A549 (cell line): ENCODE data around the gene ARID5A.

Experiments used
- EHMT2 ChIP-seq: fragments of 200-600 bp; sonication (generic); IDR thresholded peaks from 2 replicates; pipeline ENCODE4 v1.6.1; 2016; ENCODE audit warnings: antibody characterized with exemption, low read depth, mild to moderate bottlenecking, moderate library complexity
- ESRRA ChIP-seq: fragments of 150-350 bp; IDR thresholded peaks from 2 replicates; pipeline ENCODE4 v1.6.1; 2014; ENCODE audit warnings: mild to moderate bottlenecking, low read length, borderline replicate concordance
- MYC ChIP-seq: IDR thresholded peaks from 2 replicates; pipeline ENCODE4 v1.6.1; 2012; ENCODE audit warnings: mild to moderate bottlenecking, inconsistent platforms, low read length, improper control_type of control experiment, borderline replicate concordance
- POLR2A ChIP-seq: IDR thresholded peaks from 2 replicates; pipeline ENCODE4 v1.6.1; 2012; ENCODE audit warnings: mild to moderate bottlenecking, low read length
- SMC3 ChIP-seq: fragments of >200 bp; sonication (Bioruptor Twin); formaldehyde crosslinking; IDR thresholded peaks from 3 replicates; pipeline ENCODE4 v1.6.1; 2018; ENCODE audit warnings: inconsistent platforms
- SREBF2 ChIP-seq: fragments of 450-650 bp; IDR thresholded peaks from 2 replicates; pipeline ENCODE4 v1.6.1; 2014; ENCODE audit warnings: mild to moderate bottlenecking, moderate library complexity
- TF ChIP-seq, protein P1 (sequence below): fragments of >200 bp; sonication (Bioruptor Twin); formaldehyde crosslinking; IDR thresholded peaks from 3 replicates; pipeline ENCODE4 v1.5.1; 2016
- TF ChIP-seq, protein P2 (sequence below): fragments of 200-600 bp; sonication (generic); IDR thresholded peaks from 2 replicates; pipeline ENCODE4 v1.6.1; 2016; ENCODE audit warnings: antibody characterized with exemption, mild to moderate bottlenecking, moderate library complexity

DNA sequence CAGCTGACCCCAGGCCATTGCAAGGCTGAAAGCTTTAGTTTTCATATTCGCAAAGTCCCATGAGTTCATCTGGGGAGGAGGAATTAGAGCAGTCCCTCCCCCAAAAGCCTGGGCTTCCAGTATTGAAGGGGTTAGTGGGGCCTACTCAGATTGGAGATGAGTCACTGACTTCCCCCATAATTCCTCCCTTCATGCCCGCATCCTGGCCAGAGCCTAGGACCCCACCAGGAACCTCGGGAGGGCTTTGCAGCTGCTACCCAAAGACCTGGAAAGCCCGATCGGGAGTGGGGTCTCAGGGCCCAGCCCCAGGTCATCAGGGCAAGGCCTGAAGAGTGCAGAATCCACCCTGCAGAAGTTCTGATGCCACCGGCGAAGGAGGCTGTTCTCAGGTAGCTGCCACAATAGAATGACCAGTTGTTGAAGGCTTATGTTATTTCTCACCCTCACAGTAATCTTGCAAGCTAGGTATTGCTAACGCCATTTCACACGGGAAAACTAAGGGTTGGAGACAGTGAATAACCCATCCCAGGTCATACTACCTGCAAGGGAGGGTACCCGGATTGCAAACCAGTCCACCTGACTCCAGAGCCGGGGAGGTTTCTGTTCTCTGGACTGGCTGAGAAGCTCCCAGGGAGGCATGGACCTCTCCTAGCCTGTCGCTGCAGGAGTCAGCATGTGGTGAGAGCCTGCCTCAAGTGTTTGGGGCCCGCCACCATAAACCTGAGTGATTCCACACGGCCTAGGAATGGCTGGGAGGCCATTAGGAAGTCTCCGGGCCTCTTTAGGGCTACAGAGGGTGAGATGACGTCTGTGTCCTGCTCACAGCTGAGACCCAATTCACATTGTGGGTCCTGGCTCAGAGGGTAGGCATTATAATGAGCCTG is 5.8 kb upstream of the ARID5A start:
- TF ChIP-seq, protein P1, sequence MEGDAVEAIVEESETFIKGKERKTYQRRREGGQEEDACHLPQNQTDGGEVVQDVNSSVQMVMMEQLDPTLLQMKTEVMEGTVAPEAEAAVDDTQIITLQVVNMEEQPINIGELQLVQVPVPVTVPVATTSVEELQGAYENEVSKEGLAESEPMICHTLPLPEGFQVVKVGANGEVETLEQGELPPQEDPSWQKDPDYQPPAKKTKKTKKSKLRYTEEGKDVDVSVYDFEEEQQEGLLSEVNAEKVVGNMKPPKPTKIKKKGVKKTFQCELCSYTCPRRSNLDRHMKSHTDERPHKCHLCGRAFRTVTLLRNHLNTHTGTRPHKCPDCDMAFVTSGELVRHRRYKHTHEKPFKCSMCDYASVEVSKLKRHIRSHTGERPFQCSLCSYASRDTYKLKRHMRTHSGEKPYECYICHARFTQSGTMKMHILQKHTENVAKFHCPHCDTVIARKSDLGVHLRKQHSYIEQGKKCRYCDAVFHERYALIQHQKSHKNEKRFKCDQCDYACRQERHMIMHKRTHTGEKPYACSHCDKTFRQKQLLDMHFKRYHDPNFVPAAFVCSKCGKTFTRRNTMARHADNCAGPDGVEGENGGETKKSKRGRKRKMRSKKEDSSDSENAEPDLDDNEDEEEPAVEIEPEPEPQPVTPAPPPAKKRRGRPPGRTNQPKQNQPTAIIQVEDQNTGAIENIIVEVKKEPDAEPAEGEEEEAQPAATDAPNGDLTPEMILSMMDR: no peak
- no peak for TF ChIP-seq EHMT2
- TF ChIP-seq SREBF2: no peak
- TF ChIP-seq ESRRA: no peak
- TF ChIP-seq POLR2A: no peak
- TF ChIP-seq, protein P2, sequence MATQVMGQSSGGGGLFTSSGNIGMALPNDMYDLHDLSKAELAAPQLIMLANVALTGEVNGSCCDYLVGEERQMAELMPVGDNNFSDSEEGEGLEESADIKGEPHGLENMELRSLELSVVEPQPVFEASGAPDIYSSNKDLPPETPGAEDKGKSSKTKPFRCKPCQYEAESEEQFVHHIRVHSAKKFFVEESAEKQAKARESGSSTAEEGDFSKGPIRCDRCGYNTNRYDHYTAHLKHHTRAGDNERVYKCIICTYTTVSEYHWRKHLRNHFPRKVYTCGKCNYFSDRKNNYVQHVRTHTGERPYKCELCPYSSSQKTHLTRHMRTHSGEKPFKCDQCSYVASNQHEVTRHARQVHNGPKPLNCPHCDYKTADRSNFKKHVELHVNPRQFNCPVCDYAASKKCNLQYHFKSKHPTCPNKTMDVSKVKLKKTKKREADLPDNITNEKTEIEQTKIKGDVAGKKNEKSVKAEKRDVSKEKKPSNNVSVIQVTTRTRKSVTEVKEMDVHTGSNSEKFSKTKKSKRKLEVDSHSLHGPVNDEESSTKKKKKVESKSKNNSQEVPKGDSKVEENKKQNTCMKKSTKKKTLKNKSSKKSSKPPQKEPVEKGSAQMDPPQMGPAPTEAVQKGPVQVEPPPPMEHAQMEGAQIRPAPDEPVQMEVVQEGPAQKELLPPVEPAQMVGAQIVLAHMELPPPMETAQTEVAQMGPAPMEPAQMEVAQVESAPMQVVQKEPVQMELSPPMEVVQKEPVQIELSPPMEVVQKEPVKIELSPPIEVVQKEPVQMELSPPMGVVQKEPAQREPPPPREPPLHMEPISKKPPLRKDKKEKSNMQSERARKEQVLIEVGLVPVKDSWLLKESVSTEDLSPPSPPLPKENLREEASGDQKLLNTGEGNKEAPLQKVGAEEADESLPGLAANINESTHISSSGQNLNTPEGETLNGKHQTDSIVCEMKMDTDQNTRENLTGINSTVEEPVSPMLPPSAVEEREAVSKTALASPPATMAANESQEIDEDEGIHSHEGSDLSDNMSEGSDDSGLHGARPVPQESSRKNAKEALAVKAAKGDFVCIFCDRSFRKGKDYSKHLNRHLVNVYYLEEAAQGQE: no peak
- TF ChIP-seq MYC: no peak
- no peak for TF ChIP-seq SMC3
